NCI-H524 (cell line): ENCODE results near the gene CEP97.

ENCODE experiments used
- DNase-seq, 2 experiments: peaks; one replicate each; lab custom pipeline; 2025; lab: John Stamatoyannopoulos, UW

CEP97 gene

GRCh38 chr3:101816215-101817149 lies 92.1 kb downstream of the CEP97 start:
- DNase-seq: no peak

DNA sequence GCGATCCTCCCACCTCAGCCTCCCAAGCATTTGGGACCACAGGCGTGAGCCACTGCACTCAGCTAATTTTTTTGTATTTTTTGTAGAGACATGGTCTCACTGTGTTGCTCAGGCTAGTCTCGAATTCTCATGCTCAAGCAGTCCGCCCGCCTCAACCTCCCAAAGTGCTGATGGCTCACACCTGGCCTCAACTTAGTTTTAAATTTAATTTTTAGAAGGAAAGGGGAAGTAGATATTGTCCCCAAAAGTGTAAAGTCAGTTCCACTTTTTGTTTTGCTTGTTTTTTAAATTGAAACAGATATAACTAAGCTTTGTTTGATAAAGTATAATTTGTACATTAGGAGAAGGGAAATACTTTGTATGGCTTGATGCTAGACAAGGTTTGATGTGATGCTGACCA lies 93.6 kb downstream of the CEP97 start:
- no peak for DNase-seq

DNA sequence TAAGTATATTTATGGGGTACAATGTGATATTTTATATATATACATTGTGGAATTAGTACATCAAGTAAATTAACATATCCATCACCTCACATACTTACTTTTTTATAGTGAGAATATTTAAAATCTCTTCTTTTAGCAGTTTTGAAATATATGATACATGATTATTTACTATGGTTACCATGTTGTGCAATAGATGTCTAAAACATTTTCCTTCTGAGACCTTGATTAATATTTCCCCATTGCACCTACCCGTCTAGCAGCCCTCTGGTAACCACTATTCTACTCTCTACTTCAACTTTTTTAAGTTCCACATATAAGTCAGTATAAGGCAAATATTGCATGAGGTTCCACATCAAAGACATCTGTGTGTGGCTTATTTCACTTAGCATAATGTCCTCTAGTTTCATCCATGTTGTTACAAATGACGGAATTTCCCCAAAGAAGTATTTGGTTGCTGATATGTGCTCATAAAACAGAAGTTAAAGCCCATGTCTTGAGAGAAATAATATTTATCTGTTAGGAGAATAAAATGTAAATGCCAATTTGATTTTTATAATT lies 95.3 kb downstream of the CEP97 start:
- no peak for DNase-seq
